GDM1 (cell line): Measurements from ENCODE around the gene SCFD2.
A peak's percentile ranks its signal among the peaks of the same experiment; 100 is the strongest.

Experiments
- DNase-seq: peaks from one replicate; lab custom pipeline; 2025; lab: John Stamatoyannopoulos, UW

The SCFD2 gene

DNA sequence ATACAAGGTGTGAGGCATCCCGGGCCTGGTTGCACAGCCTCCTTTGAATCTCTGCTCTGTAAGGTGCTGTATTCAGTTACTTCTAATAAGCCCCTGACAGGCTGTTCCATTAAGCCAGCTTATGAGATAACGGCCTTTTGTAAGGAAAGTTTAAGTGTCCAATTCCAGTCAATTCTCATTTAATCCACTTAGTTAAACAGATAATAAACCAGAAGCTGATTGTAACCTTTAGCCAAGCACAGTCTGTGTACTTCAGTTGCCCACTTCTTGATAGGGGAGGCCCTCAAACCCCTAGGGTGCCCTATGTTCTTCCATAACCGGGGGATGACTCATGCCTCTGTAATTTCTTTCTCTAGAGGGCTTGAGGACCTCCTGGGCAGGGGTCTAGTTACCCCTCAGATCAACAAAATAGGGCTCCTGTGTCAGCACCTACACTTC lies 440.3 kb downstream of the SCFD2 start:
- no peak for DNase-seq

DNA sequence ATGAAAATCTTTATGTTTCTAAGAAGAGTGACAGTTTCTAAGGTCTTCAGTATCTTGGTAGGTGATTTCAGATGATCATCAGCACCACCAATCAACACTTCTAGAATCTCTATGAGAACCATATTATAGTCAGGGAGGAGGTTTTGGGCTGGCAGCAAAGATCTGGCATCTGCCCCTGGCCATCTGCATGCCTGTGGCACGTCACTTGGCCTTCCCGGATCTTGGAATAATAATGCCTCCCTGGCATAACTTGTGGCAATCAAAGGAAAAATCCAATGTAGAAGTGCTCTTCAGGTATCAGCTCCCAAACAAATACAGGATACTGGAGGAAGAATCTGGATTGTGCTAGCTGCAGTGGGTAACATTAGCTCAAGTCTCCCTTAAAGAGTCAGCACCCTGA lies 446.4 kb downstream of the SCFD2 start:
- DNase-seq, result no peak

- DNase-seq, result no peak
Measured at GRCh38 chr4:52917817-52918216, 448.0 kb downstream of the SCFD2 start.

DNA sequence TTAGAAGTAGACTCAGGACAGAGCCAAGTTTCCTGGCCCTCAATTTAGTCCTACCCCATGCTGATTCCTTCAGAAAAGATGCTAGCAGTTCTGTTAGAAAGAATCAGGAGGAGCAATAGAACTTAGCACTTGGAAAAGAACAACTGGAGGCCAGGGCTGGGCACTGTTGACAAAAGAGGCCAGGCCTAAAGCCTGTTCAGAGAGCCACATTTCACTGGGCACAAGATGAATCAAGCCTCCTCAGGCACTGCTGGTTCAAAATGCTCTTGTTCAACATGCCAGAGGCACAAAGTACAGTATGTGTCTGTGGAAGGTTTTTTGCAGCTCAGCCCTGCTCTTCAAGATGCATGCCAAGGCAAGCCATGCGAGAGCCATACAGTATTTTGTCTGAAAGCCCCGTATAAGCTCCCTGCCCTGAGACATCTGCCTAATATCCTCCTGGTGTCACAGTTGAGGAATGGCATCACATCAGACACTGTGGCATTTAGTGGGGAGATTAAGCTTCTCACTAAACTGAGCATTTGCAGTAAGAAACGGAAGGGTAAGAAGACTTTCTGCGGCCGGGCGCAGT lies 450.0 kb downstream of the SCFD2 start:
- no peak for DNase-seq

- DNase-seq, result no peak
Measured at GRCh38 chr4:52915191-52915590, 450.7 kb downstream of the SCFD2 start.

GRCh38 chr4:52914051-52914605 lies 451.7 kb downstream of the SCFD2 start:
- no peak for DNase-seq

DNA sequence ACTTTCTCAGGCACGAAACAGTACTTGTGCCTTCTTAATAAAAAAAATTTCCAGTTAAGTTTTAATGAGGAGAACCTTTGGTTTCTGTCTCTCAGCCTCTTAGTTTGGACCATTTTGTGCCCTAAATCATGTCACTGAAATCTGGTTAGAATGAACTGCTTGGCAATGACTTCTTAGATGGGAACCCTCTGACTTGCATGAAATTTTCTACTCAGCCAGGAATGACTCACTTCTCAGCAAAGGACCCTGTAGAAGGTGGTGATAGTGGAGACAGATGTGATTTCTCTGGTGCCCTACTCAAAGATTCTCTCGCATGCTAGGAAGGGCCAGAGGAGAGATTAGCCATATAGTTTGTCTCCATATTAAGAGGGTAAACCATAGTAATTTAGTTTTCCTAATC lies 453.3 kb downstream of the SCFD2 start:
- no peak for DNase-seq

DNA sequence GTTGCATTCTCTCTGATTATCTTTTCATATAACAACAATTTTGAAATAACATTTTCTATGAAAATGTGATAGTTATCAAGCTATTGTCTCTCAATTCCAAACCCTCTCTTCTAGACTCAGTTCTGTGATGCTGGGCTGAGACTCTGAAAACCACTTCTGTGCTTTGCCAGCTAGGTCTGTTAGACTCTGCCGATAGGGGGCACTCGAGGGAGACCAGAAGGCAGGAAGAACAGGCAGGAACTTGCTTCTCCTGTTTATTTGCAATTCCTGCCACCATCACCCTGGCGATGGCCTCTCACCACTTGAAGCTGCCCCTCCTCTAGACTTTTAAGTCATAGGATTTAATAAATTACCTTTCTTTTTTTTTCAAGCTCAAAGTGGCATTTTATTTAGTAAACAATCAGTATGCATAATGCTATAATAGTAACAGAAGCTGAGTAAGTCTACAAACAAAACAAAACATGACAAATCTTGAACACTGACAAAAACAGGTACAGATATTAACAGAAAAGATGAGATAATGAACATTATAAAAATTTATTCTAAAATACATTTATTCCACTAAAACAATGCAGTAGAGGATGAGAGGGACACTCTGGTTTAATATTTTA lies 454.1 kb downstream of the SCFD2 start:
- peak; percentile 12 for DNase-seq

DNA sequence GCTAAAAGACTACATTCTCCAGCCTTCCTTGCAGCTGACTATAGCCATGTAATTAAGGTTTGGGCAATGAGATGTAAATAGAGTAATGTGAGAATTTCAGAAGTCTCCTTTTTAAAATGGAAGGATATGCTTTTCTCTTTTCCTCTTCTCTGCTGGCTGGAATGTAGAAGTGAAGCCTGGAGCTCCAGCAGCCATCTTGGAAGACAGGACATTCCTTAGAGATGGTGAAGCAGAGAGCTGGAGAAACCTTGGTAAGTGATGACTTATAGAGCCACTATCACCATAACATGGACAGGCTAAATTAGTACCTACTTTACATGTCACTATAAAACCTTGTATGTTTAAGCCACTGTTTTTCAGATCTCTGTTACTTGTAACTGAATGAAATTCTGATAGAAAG lies 455.7 kb downstream of the SCFD2 start:
- DNase-seq, result no peak

GRCh38 chr4:52907510-52907909 lies 458.4 kb downstream of the SCFD2 start:
- DNase-seq, result no peak

- no peak for DNase-seq
Measured at GRCh38 chr4:52904421-52904820, 461.4 kb downstream of the SCFD2 start.

GRCh38 chr4:52903273-52903672 lies 462.6 kb downstream of the SCFD2 start:
- DNase-seq, result no peak

DNA sequence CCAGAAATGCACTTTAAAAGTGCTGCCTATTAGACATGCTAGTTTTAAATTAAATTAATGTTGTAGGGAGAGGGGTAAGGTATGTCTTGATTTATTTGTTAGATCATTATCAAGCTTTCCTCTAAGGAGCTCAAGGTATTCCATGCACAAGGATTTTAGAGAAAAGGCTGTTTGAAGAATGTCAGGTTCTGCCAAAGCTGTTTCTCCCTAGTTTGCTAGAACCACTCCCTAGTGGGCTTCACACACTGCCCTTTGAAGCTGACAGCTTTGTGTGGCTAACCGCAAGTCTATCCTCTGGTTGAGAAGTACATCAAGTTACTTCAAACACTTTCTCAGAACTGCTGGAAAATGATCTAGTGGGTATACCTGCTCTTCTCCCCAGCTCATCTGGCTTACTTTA lies 471.4 kb downstream of the SCFD2 start:
- DNase-seq, result no peak

- no peak for DNase-seq
Measured at GRCh38 chr4:52892880-52893279, 473.0 kb downstream of the SCFD2 start.

DNA sequence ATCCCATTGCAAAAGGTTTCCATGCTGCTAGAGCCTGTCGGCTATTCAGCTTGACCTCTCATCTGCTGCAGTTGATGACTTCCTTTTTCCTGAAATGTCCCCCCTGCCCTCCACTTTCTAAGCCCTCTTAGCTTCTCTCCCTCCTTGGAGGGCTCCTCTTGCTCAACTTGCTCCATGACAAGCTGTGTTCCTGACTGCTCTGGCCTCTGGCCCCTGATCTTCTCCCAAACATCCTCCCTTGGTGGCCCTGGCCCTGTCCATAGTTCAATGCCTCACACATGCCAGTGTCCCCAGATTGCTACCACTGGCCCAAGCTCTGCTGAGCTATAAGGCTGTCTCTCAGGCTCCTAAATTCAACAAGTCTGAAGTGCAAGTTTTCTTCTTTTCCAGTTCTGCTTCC lies 474.1 kb downstream of the SCFD2 start:
- DNase-seq, result no peak

GRCh38 chr4:52890521-52890791 lies 475.4 kb downstream of the SCFD2 start:
- no peak for DNase-seq

GRCh38 chr4:52889778-52890520 lies 475.9 kb downstream of the SCFD2 start:
- no peak for DNase-seq

DNA sequence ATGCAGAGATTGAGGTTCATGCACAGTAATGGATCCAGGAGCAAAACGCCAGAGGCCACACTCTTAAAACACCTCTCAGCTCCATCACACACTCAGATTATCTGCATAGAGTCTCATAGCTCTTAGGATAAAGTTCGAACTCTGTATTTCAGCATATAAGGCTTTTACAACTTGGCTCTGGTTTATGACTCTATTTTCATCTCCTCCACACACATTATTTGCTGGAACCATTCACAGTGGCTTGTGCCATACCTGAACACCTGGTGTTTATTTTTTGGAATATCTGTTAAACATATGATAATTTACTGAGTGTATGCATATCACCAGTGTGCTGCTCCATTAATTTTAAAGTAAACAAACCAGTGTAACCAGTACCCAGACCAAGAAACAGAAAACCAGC lies 476.5 kb downstream of the SCFD2 start:
- no peak for DNase-seq

DNA sequence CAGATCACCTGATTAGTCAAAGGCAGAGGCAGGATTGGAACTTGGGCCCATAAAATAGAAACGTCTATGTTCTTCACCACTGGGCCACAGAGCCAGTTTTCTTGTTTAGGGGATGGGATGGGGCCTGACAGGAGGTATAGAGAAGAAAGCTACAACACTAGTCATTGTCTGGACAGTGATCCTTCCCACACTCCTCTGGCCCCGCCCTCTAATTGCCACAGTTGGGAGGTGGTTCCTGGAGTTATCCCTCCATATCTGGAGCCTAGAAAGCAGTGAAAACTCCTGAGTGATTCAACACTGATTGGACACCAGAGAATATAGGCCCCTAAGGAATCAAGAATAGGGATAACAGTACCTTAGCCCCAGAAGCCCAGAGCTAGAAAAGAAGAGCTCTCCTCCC lies 480.9 kb downstream of the SCFD2 start:
- DNase-seq, result no peak

- no peak for DNase-seq
Measured at GRCh38 chr4:52883707-52884669, 481.9 kb downstream of the SCFD2 start.

DNA sequence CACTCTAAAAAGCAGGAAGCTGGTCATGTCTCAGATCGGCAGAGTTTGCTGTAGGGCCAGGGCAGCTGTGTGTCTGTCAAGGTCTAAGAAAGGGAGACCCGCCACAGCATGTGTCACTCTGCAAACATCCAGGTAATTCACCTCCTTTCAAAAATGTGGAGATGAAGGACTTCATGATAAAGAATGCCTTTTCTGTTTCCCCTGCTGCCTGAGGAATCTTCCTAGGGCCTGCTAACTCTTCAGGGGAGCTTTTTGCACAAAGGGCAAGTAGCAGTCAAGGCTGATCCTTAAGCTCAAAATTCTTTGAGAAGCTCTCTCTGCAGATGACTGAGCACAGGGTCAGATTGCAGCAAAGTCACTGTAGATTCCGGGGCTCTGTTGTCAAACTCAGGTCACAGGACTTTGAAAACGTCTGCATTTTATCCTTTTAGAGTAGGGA lies 482.7 kb downstream of the SCFD2 start:
- no peak for DNase-seq

- no peak for DNase-seq
Measured at GRCh38 chr4:52880994-52881393, 484.9 kb downstream of the SCFD2 start.
